Measurements from ENCODE around the gene SRL. TPM values are rescaled to one million over a fixed set of nuclear protein-coding genes. Genes with fewer than 3 reads are reported as not detected.
A peak's percentile ranks its signal among the peaks of the same experiment; 100 is the strongest.

Gene SRL
- total and polyA plus RNA-seq, 2 of the 13 experiments (the other 11 are each of a cell fraction or from before 2014, with no cell fraction given): 0.05 TPM; not detected in 1

GRCh38 chr16:4275861-4276260, 34.0 kb upstream of the SRL start:
- Histone ChIP-seq H2AFZ (ENCODE audit: low read length) (no peak overlapping the region), H3K27ac (ENCODE audit: extremely low read length, insufficient read depth, low read length) (no peak overlapping the region), H3K79me2 (ENCODE audit: insufficient read depth, low read length) (peaks cover 7% of the 10 kb centered on the region), H3K4me3 (replicated peaks in 1 of 3; ENCODE audit: insufficient read depth in 1 of 3, low read depth in 2 of 3, low read length in 3 of 3) (no peak overlapping the region), H3K9me3 (ENCODE audit: low read length) (peaks cover 4% of the 10 kb centered on the region; the same call in 1 of the 2 replicates), H3K36me3 (replicated peaks in 1 of 2; ENCODE audit: control insufficient read depth in 1 of 2, insufficient read depth in 2 of 2, low read length in 2 of 2) (no peaks in the 10 kb centered on the region), H4K20me1 (ENCODE audit: insufficient read depth, low read length) (no peaks in the 10 kb centered on the region), H3K4me2 (ENCODE audit: low read depth, low read length) (no peak overlapping the region), H3K27me3 (ENCODE audit: control insufficient read depth in 1 of 2, insufficient read depth in 2 of 2, low read length in 2 of 2) (no peaks in the 10 kb centered on the region; a peak in 1 of 5 replicates), H3K4me1 (ENCODE audit: insufficient read depth, low read length) (peaks cover 48% of the 10 kb centered on the region), H3K9ac (ENCODE audit: insufficient read depth, low read depth, low read length) (no peak overlapping the region)
- TF ChIP-seq ELK4 (CRISPR knock-in tag; IDR thresholded peaks at IDR 0.05; ENCODE audit: borderline replicate concordance) (no peak), REL (CRISPR knock-in tag; conservative IDR thresholded peaks at IDR 0.05) (no peak)
- intact Hi-C loops (cut with micrococcal nuclease; ENCODE audit: unreplicated experiment): loop anchor here (2.0 kb wide), 1 partner anchor 19 kb away; no protein-coding TSS in a partner anchor
- DNase-seq (ENCODE audit: low spot score) (no peak), ATAC-seq (no peak), FAIRE-seq (no peak)
- BruUV-seq (replicated peaks): no TSS peak
- 65% methylated on average over 6 of the region's 6 CpGs for WGBS (ENCODE audit: low lambda C conversion rate)
- POLR2A ChIA-PET: interaction anchor here (1.3 kb wide), 1 partner anchor 52 kb away, joined by 3 read pairs; no protein-coding TSS in a partner anchor
- CTCF ChIA-PET (ENCODE audit: low intra/inter-chr PET ratio, low total read pairs): no interaction called here
- in situ Hi-C loops (cut with HindIII; ENCODE audit: extremely low pct_ligation_motif_present, low pct_unique_long_range_greater_than_20kb): loop anchor here (10.0 kb wide), 1 partner anchor 49 kb away; no protein-coding TSS in a partner anchor

- peak overlapping the region; percentile 94 for H3K4me2 ChIP-seq (ENCODE audit: low read depth, low read length)
- FAIRE-seq: no peak
- peak overlapping the region; percentile 90 for H3K27ac ChIP-seq (ENCODE audit: extremely low read length, insufficient read depth, low read length)
- in situ Hi-C loops (cut with HindIII; ENCODE audit: extremely low pct_ligation_motif_present, low pct_unique_long_range_greater_than_20kb): loop anchor here (10.0 kb wide), 1 partner anchor 51 kb away; no protein-coding TSS in a partner anchor
- H3K4me3 ChIP-seq (replicated peaks in 1 of 3; ENCODE audit: insufficient read depth in 1 of 3, low read depth in 2 of 3, low read length in 3 of 3): peak overlapping the region; percentile 75 to 88 (median 76)
- POLR2A ChIA-PET: interaction anchor here (0.7 to 5.4 kb wide), 14 partner anchors 9 to 90 kb away, joined by 3 to 50 read pairs (median 6); partner anchors contain the start of genes GLIS2 and PAM16
- peak overlapping the region; percentile 77 for H3K9ac ChIP-seq (ENCODE audit: insufficient read depth, low read depth, low read length)
- ATAC-seq: peak; percentile 44
- 4% methylated on average over 7 of the region's 25 CpGs for WGBS (ENCODE audit: low lambda C conversion rate)
- no peaks in the 10 kb centered on the region; a peak in 1 of 5 replicates for H3K27me3 ChIP-seq (ENCODE audit: control insufficient read depth in 1 of 2, insufficient read depth in 2 of 2, low read length in 2 of 2)
- DNase-seq (ENCODE audit: low spot score): peak; percentile 32
- no peaks in the 10 kb centered on the region for H4K20me1 ChIP-seq (ENCODE audit: insufficient read depth, low read length)
- intact Hi-C loops (cut with micrococcal nuclease; ENCODE audit: unreplicated experiment): loop anchor here (2.0 to 5.0 kb wide), 2 partner anchors 21 to 33 kb away; no protein-coding TSS in a partner anchor
- CTCF ChIA-PET (ENCODE audit: low intra/inter-chr PET ratio, low total read pairs): no interaction called here
- peaks cover 41% of the 10 kb centered on the region for H3K4me1 ChIP-seq (ENCODE audit: insufficient read depth, low read length)
- H3K79me2 ChIP-seq (ENCODE audit: insufficient read depth, low read length): peaks cover 23% of the 10 kb centered on the region
- TSS peak; percentile 36 for BruUV-seq (replicated peaks)
- H2AFZ ChIP-seq (ENCODE audit: low read length): no peak overlapping the region
- H3K36me3 ChIP-seq (replicated peaks in 1 of 2; ENCODE audit: control insufficient read depth in 1 of 2, insufficient read depth in 2 of 2, low read length in 2 of 2): no peaks in the 10 kb centered on the region
- H3K9me3 ChIP-seq (ENCODE audit: low read length): no peaks in the 10 kb centered on the region
- TF ChIP-seq ZUFSP (CRISPR knock-in tag; IDR thresholded peaks at IDR 0.05; ENCODE audit: borderline replicate concordance) (no peak), ZNF414 (CRISPR knock-in tag; IDR thresholded peaks at IDR 0.05) (0 out of 2 replicates have a peak, but pooled peaks have one; percentile 20), POLR2G (IDR thresholded peaks at IDR 0.05; ENCODE audit: low read depth, low read length) (peak; percentile 55; the same call in 1 of the 2 replicates), PCBP1 (IDR thresholded peaks at IDR 0.05; ENCODE audit: borderline replicate concordance, low read depth, low read length) (0 out of 2 replicates have a peak, but pooled peaks have one; percentile 46), BCL3 (CRISPR knock-in tag; IDR thresholded peaks at IDR 0.05) (0 out of 2 replicates have a peak, but pooled peaks have one; percentile 5), EP300 (IDR thresholded peaks at IDR 0.05; ENCODE audit: low read depth in 2 of 2, low read length in 2 of 2) (no peak), EP300 (CRISPR knock-in tag; IDR thresholded peaks at IDR 0.05; ENCODE audit: borderline replicate concordance) (no peak), ZNF431 (CRISPR knock-in tag; IDR thresholded peaks at IDR 0.05; ENCODE audit: borderline replicate concordance, low read depth) (0 out of 2 replicates have a peak, but pooled peaks have one; percentile 50), NFYB (CRISPR knock-in tag; IDR thresholded peaks at IDR 0.05) (0 out of 2 replicates have a peak, but pooled peaks have one; percentile 2)
These were observed 32.0 kb upstream of the SRL start for GRCh38 chr16:4273858-4274311.

Data from HepG2 (cell line).